Fibroblast of upper back skin (primary cell): ENCODE data around the gene CD248.
"Not testable (repeated sequence)": the region's sequence is repeated elsewhere in the genome, so short reads cannot be mapped to it uniquely, and the experiment has no call there.

Experiments
- DNase-seq: peaks from one replicate; pipeline ENCODE4 v3.0.0-alpha.2; 2013

Gene CD248

DNA sequence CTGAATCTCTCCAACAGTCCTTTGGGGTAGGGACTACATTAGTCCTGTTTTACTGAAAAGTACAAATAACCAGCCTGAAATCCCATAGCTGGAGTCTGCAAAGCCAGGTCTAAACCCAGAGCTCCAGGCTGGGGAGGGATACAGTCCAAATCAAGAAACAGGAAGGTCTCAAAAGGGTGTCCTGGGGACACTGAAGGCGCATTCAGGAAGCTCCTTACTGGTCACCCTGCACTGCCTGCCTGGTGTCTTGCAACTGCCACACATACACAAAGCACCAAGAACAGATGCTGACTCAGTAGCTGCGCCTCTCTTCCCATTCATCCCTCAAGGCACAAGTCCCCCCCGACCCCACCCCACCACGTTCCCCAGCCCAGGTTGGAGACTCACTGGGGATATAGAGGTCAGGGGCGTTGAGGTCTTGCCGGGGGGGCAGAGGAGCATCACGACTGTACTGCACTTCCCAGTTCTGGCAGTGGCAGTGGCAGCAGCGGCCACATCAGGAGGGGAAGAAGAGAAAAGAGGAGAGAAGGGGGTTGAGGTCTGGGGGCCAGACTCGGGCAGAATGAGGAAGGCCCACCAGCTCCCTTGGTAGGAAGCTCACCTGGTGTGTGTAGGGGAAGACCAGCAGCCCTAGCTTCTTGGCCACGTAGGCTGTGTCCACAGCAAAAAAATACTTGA, 29.5 kb downstream of the CD248 start:
- DNase-seq, result no peak

DNA sequence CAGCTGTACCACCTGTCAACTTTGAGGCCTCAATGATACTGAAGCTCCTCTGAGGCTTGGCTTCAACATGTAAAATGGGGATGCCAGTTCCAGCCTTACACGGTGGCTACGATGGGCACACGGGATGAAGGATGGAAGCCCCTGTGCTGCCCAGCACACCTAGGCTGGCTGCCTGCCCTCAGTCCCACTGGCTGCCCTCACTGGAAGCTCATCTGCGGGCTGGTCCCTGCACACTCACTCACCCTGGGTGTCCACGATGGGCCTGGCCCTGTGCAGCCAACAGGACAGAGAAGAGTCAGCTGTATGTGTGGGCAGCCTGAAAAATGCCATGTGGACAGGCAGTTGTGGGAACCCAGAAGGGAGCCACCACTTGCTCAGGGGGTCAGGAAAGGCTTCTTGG, 30.1 kb downstream of the CD248 start:
- DNase-seq, result no peak

DNA sequence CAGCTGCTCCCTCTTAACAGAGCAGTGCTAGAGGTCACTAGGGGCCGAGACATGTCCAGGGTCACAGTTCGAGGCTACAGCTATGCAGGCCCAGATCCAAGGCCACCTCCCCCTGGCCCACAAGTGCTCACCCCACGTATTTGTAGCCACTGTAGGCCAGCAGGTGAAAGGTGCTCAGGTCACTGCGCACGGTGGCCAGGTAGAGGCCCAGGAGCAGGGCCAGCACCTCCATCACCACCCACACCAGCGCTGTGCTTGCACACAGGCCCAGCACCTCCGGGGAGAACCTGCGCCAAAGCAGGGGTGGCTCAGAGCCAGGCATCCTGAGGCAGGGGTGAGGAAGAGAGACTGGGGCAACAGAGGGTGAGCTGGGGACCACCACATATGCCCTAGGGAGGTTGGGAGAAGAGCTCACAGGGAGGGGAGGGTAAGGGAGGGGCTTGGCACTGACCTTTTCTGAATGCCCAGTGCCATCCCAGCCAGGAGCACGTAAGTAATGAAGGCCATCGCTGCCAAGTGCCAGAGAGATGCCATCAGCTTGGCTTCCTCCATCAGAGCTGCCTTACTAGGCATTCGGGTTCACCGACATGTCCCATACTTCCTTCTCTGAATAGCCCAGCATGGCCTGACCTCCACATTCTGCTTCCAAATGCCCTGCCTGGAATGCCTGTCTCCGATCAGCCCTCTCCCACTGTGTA, 31.4 kb downstream of the CD248 start:
- DNase-seq, result no peak

DNA sequence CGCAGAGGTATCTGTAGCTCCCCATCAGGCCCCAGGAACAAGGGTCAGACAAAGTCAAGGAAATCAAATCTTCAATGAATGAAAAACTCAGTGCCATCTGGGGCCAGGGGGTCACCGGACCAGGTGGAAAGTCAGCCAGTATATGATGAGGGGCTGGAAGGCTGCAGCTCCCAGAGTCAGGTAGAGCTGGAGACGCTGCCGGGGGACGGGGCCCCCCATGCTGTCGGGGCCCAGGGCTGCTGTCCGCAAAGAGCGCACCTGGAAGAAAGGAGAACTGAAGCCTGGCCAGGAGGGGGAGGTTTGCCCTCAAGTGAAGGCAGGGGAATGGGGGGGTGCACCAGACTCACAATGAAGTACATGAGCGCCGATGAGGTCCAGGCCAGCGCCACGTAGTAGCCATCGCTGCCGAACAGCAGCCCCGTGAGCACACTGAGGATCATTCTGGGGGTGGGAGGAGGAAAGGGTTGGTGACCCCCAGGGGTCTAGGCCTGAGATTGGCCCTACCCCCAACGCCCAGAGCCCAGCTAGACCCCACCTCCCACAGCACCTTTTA, 32.2 kb downstream of the CD248 start:
- no peak for DNase-seq

DNA sequence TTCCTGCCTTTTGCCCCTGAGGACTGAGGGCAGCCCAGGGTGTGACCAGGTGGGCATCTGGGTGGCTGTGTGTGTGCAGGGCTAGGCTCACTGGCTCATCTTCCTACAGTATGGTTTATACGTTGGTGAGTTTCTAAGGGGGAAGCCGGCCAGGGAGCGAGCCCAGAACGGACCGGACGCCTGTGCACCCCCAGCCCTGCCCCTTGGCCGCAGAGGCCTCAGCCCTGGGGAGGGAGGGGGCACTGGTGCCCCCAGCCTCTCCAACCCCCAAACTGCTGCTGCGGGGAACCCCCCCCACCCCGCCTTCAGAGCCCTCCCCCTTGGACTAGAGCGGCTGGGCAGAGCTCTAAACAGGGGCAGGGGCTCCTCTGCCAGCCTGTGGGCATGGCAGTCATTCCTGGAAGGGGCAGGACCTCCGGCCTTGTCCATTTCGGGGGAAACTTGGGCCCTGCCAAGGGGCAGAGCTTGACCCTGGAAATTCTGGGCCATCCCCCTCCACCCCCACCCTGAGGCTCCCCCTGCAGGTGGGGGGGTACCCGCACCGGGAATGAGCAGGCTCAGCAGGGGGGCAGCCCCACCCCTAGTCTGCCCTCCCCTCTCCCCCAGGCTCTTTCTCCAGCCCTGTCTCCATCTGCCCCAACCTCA, 33.3 kb downstream of the CD248 start:
- DNase-seq, result no peak

DNA sequence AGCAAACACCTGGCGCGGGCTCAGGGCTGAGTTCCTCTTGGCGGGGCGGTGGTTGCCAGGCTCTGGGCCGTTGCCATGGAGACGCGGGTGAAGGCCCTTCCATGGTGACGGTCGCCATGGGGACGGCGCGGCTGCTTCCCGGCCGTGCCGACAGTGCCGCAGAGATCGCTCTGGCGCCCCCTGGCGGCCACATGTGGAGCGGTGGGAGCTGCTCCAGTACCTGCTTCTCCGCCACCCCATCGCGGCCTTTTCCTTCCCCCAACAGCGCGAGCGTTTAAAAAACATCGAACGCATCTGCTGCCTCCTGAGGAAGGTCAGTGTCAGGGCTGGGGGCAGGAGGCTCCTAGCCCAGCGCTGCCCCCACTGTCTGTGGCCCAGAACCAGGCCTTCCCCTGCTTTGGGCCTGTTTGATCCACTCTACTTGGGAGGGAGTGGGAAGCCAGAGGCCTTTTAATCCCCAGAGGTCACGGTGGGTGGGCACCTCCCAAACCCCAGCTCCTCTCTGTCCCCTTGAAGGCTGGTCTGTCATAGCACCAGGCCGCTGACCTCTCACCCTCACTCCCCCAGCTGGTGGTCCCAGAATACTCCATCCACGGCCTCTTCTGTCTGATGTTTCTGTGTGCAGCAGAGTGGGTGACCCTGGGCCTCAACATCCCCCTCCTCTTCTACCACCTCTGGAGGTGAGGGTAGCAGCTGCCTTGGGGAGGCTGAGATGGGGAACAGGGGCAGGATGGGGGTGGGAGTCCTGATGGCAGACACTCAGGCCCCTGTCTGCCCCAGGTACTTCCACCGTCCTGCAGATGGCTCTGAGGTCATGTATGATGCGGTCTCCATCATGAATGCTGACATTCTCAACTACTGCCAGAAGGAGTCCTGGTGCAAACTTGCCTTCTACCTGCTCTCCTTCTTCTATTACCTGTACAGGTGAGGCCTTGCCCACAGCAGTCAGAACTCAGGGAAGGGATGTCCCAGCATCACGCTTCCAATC, 34.1 kb downstream of the CD248 start:
- DNase-seq, result peak; percentile 91

DNA sequence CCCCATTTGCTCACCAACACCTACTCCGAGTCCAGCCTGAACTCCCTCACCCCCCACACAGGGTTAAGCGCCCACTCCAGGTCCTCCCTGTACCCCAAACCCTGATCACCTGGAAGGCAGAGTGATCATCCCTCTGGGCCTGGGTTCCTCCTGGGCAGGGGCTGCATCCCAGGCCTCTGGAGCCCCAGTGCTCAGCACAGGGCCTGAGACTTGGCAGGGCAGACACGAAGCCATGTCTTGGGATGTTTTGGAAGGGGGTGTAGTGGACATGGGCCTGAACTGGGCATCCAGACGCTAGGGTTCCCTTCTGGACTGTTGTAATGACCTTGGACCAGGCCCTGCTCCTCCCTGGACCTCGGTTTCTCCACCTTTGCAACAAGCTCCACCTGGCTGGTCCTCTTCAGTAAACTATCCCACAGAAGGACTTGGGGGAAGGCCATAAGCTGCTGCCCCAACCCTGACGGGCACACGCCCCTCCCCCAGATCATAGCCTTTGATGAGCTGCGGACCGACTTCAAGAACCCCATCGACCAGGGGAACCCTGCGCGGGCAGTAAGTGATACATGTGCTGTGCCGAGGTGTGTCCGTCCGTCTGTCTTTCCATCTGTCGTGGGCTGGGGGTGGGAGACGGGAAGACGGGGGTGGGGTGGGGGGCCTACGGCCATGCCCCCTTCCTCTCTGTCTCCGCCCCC, 34.9 kb downstream of the CD248 start:
- no peak for DNase-seq

DNA sequence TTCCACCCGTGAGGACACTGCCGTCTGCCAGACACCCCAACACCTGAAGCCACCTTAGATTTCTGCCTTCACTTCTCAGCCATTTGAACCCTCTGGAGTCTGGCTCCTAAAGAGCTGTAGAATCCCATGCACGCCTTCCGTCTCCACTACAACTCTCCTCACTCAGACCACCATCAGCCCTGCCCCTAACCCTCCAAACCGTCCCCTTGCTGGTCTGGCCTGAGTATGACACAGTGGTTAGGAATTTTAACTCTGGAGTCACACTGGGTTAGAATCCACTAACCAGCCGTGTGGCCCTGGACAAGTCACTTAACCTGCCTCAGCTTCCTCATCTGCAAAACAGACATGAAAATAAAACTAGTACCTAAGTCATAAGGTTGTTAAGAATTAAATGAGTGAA, 35.8 kb downstream of the CD248 start:
- no peak for DNase-seq

DNA sequence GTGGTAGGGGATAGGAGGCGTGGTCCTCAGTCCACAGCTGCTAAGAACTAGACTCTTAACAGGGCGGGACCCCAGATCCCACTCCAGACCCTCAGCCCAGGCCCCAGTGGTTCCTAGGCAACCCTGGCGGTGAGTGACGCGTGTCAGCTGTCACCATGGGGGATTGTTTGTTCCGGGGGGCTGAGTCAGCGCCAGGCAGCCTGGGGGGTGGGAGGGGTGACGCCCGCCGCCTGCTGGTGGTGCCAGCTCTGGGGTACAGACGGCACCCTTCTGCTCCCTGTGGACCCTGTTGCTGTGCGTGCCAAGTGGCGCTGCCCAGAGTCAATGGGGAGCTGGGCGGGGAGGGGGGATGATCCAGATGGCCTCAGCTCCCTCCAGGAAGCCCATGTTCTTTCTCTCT, 36.4 kb downstream of the CD248 start:
- no peak for DNase-seq

DNA sequence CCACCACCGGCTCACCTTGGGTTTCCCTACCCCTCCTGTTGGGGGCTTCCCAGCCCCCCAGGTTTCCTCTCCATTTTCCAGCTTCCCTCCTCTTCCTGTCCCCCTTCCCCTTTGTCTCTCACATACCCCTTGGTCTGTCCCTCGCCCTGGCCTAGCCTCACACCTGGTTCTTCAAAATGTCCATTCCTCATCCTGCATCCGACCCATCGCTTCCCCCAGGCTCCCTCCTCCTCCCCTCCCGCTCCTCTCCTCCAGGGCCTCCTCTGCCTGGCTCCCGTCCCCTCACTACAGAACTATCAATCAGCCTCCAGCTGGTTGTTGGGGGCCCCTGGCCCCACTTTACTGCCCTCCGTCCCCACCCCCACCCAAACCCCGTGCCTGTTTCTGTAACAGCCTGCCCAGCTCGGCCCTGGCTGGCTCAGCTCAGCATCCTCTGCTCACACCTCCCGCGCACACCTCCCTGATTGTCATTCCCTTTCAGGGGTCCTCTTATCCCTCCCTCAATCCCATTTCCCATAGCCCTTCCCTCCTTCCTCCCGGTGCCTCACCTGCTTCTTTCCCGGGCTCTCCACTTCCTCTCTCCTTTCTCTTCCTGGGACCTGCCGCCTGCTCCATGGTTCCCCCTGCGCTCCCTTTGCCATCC, 37.6 kb downstream of the CD248 start:
- DNase-seq, result no peak

DNA sequence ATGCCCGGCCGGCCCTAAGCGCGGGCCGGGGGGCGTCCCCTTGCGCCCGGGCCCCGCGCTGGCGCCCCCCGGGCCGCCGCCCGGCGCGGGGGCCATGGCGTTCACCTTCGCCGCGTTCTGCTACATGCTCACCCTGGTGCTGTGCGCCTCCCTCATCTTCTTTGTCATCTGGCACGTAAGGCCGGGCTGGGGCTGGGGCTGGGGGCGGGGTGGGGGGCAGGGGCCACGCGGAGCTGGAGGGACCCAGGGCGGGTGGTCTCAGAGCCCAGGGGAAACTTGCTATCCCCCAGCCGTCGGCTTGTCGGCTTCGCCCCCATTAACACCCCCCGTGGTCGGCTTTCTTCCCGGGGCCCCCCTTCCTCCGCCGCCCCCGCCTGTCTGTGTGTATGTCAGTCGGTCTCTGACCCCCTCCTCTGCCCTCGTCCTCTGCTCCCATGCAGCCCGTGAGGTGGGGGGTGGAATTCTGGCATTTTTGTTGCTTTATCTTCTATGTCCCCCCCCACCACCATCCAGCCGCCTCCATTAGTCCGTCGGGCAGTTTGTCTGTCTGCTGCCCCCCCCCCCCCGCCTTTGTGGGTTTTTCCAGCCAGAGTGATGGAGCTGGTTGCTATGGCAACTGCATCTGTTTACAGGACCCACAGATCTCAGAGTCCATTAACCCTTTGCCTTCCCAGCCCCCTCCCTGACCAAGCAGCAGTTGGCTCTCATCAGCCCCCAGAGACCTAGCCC, 38.3 kb downstream of the CD248 start:
- no peak for DNase-seq

DNA sequence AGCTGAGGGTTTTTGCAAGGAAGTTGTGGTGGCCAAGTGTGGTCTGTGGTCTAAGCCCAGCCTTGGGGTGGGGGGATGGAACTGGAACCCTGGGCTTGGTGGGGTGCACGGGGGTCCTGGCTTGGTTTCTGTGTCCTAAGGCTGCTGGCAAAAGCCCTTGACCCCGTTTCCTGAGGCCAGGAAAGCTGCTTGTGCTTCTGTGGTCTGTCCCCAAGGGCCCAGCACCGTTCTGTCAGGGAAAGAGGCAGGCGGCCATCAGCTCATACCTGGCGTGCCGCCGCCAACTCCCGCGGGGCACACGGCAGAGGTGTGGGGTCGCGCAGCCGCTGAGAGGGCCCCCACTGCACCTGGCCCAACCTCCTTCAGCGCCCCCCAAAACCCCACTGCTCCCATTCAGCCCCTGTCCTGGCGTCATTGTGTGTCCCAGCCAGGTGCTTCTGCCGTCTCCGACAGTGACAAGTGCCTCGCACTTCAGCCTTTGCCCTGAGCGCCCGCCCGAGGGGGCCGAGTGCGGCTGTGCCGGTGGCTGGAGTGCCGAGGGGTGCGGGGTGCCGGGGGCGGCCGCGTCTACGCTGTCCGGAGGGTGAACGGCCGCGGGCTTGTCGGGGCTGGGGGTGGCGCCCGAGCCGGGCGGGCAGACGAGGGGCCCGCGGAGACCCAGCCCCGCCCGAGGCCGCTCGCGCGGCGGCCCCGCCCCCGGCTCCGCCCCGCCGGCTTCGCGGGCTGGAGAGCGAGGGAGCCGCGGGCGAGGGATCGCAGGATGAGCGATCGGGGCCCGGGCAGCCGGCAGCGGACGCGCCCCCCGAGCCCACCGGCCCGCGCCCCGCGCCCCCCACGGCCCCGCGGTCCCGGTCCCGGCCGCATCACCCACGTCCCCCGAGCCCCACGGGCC, 39.1 kb downstream of the CD248 start, which contains the start of gene CNIH2:
Gene CNIH2 (plus strand): TSS at position 705 of the 892 bp plus-strand sequence. CDS start 282 bp downstream, outside the sequence.
- no peak for DNase-seq

DNA sequence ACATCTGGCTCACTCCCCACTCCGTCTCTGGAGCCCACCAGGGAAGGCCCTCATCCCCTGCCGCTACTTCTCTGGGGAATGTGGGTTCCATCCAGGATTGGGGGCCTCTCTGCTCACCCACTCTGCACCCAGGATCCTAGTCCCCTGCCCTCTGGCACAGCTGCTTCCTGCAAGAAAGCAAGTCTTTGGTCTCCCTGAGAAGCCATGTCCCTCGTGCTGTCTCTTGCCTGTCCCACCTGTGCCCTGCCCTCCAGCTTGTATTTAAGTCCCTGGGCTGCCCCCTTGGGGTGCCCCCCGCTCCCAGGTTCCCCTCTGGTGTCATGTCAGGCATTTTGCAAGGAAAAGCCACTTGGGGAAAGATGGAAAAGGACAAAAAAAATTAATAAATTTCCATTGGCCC, 39.8 kb downstream of the CD248 start:
- not testable (repeated sequence) for DNase-seq

DNA sequence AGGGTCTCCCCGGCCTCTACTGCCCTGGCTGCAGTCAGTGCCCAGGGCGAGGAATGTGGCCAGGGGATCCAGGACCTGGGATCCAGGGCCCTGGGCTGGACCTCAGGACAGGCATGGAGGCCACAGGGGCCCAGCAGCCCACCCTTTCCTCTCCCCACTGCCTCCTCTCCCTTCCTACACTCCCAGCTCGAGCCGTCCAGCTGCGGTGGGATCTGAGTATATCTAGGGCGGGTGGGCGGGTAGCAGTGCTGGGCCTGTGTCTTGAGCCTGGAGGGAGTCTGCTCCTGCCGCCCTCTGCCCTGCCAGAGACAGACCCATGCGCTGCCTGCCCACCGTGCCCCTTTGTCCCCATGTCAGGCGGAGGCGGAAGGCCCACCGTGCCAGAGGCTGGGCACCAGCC, 40.2 kb downstream of the CD248 start:
- DNase-seq, result not testable (repeated sequence)

DNA sequence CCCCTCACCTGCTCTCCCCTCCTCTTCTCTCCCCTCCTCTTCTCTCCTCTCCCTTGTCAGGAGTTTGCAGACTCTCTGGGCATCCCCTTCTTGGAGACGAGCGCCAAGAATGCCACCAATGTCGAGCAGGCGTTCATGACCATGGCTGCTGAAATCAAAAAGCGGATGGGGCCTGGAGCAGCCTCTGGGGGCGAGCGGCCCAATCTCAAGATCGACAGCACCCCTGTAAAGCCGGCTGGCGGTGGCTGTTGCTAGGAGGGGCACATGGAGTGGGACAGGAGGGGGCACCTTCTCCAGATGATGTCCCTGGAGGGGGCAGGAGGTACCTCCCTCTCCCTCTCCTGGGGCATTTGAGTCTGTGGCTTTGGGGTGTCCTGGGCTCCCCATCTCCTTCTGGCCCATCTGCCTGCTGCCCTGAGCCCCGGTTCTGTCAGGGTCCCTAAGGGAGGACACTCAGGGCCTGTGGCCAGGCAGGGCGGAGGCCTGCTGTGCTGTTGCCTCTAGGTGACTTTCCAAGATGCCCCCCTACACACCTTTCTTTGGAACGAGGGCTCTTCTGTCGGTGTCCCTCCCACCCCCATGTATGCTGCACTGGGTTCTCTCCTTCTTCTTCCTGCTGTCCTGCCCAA, 40.7 kb downstream of the CD248 start:
- DNase-seq, result no peak

DNA sequence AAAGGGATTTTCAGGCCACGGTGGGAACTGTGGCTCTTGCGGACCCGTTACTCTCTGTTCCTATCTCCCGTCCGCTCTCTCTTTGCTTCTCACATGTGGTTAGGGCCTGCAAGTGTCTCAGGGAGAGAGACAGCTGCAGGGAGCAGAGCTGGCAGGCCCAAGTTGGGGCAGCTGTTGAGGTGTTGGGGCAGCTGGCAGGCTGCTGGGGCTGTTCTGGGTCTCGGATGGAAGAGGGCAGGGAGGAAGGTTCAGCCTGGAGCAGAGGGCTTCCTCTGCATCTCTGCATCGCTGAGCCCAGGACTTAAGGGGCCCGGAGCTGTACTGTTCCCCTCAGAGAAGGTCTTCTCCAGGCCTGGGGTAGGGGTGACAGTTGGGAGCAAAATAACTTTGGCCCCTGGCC, 41.4 kb downstream of the CD248 start:
- DNase-seq, result no peak

DNA sequence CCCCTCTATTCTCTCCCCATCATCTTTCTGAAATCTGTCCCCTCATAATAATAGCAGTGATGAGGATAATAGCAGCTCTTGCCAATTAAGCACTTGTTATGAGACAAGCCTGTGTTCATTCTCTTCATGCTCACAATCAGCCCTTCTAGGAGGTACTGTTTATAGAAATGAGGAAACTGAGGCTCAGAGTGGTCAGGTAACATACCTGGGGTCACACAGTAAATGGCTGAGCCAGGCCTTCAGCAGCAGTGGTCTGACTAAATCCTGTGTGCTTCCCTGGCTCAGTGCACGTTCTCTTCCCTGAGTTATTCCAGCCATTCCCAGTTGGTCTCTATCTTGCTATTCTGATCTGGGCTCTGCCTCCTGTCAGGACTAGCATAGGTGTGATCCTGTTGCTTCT, 42.6 kb downstream of the CD248 start:
- DNase-seq, result no peak

DNA sequence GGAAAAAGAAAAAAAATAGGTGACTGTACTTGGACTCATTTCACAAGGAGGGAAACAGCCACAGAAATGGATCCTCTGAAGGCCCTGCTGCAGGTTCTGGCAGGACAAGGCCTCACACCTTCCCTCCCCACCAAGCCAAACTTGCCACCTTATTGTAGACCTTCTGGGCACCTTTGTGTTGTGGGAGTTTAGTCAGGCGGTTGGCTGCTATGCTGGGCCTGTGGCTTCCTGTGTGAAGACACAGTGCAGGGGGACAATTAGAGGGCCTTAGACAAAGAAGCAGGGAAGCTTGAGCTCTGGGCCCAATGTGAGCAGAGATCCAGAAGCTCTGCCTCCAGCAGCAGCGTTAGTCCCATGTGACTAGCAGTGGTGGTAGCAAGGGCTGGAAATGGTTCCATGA, 44.2 kb downstream of the CD248 start:
- DNase-seq, result no peak

DNA sequence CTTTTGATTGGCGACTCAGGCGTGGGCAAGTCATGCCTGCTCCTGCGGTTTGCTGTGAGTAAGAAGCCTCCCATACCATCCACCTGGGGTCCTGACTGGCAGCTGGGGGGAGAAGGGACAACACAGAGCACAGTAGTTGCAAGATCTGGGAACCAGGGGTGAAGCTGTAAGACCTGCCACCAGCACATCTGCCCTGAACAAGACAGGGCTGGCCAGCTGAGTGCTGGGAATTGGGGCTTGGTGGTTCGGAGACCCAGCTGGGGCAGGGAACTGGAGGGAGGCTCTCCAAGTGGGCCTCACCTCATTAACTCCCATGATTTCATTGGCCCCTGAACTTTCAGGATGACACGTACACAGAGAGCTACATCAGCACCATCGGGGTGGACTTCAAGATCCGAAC, 45.0 kb downstream of the CD248 start:
- no peak for DNase-seq
